K562 (cell line): ENCODE measurements around the gene PXMP2. TPM values are rescaled to one million over a fixed set of nuclear protein-coding genes. Genes with fewer than 3 reads are reported as not detected.

Source experiments
- ATAC-seq: fragments of 200-7000 bp; cut with Tn5 transposase; 3 replicates; pipeline ENCODE4 v1.9.1; 2020; ENCODE audit warnings: moderate library complexity
- BruUV-seq: library from RNA; stranded (reverse); fragments of 400-500 nt; replicated peaks from 2 replicates; lab custom pipeline; 2021; lab: Mats Ljungman, UMichigan
- CTCF ChIA-PET: fragments of 300-600 bp; formaldehyde crosslinking; extraction: SDS; loops from one replicate; lab custom pipeline; 2021; ENCODE audit warnings: low intra/inter-chr PET ratio; lab: Yijun Ruan, JAX
- POLR2A ChIA-PET: fragments of 300-600, 350-650 bp; sonication (Branson Sonifier 250); formaldehyde crosslinking; extraction: SDS; loops from one replicate; lab custom pipeline; 2021; ENCODE audit warnings: antibody characterized with exemption, inconsistent platforms; lab: Yijun Ruan, JAX
- DNase-seq, 4 experiments: peaks; one replicate each; pipeline versions ENCODE4 v3.0.0 to v3.0.0-alpha.2; 2011 to 2018; ENCODE audit warnings: low spot score in 3 of 4, mixed read lengths in 3 of 4; ENCODE audit errors: extremely low read depth in 1 of 4
- FAIRE-seq: peaks from 2 replicates; lab custom pipeline; 2011; peaks lifted over from hg19 to GRCh38; lab: Jason Lieb, UNC
- H2AFZ ChIP-seq: 2 replicates; pipeline ENCODE4 v1.6.0; 2011; ENCODE audit warnings: low read depth, low read length, control low read depth, inconsistent platforms
- H3K27ac ChIP-seq: fragments of 200-600 bp; 3 replicates; pipeline ENCODE4 v1.8.0; 2011; ENCODE audit warnings: low read depth, mild to moderate bottlenecking, control low read depth, inconsistent platforms, low read length, moderate library complexity, mixed read lengths; ENCODE audit errors: extremely low read depth
- H3K27me3 ChIP-seq, 2 experiments: fragments of 300-600 bp in 1 of 2; 2 replicates in 1 of 2; 3 replicates in 1 of 2; pipeline versions ENCODE4 v1.6.0 to v1.8.0; 2011; ENCODE audit warnings: inconsistent platforms in 2 of 2, low read length in 2 of 2, mild to moderate bottlenecking in 1 of 2, mixed read lengths in 1 of 2, moderate library complexity in 1 of 2; ENCODE audit not compliant: control insufficient read depth in 2 of 2, insufficient read depth in 2 of 2
- H3K36me3 ChIP-seq: fragments of 300-600 bp; 3 replicates; pipeline ENCODE4 v1.8.0; 2011; ENCODE audit warnings: mild to moderate bottlenecking, low read length, inconsistent platforms; ENCODE audit not compliant: control insufficient read depth, insufficient read depth
- H3K4me1 ChIP-seq, 2 experiments: fragments of 200-600 bp in 1 of 2; replicated peaks in 1 of 2; 2 replicates in 1 of 2; 3 replicates in 1 of 2; pipeline versions ENCODE4 v1.5.1 to v1.8.0; 2011; ENCODE audit warnings: inconsistent platforms in 2 of 2, low read length in 2 of 2, mild to moderate bottlenecking in 1 of 2, mixed read lengths in 1 of 2, moderate library complexity in 1 of 2; ENCODE audit not compliant: control insufficient read depth in 2 of 2, insufficient read depth in 2 of 2
- H3K4me2 ChIP-seq: 2 replicates; pipeline ENCODE4 v1.6.1; 2011; ENCODE audit warnings: low read length, control low read depth, inconsistent platforms, mixed read lengths; ENCODE audit not compliant: insufficient read depth
- H3K4me3 ChIP-seq: fragments of 200-600 bp; sonication (generic), shearing (Covaris generic); 2 replicates; pipeline ENCODE4 v1.5.1; 2016; ENCODE audit warnings: control low read depth, inconsistent platforms
- H3K79me2 ChIP-seq: fragments of 200-600 bp; 3 replicates; pipeline ENCODE4 v1.8.0; 2011; ENCODE audit warnings: low read length, inconsistent platforms; ENCODE audit not compliant: control insufficient read depth, insufficient read depth
- H3K9ac ChIP-seq, 2 experiments: 2 replicates each; pipeline versions ENCODE4 v1.6.0 to v1.6.1; 2011; ENCODE audit warnings: low read depth in 2 of 2, low read length in 2 of 2, control low read depth in 1 of 2, inconsistent platforms in 1 of 2, mild to moderate bottlenecking in 1 of 2, mixed read lengths in 1 of 2; ENCODE audit not compliant: insufficient read depth in 1 of 2
- H3K9me1 ChIP-seq: one replicate; pipeline ENCODE4 v1.6.0; 2011; ENCODE audit warnings: inconsistent platforms, mild to moderate bottlenecking, low read length, moderate library complexity; ENCODE audit not compliant: control insufficient read depth, insufficient read depth
- H3K9me3 ChIP-seq: replicated peaks from 2 replicates; pipeline ENCODE4 v1.5.1; 2011; ENCODE audit warnings: low read depth, low read length, inconsistent platforms; ENCODE audit not compliant: control insufficient read depth, insufficient read depth
- H4K20me1 ChIP-seq: replicated peaks from 2 replicates; pipeline ENCODE4 v1.6.1; 2011; ENCODE audit warnings: low read length, inconsistent platforms, mixed read lengths; ENCODE audit not compliant: control insufficient read depth, insufficient read depth
- ADNP ChIP-seq: fragments of 200-800 bp; sonication (Bioruptor generic); IDR thresholded peaks from 2 replicates; pipeline ENCODE4 v1.6.1; 2016; ENCODE audit warnings: missing genetic modification characterization, missing compliant biosample characterization
- MYC ChIP-seq, 2 experiments: fragments of 250-450 bp in 1 of 2; sonication (Bioruptor Pico) in 1 of 2; IDR thresholded peaks; 2 replicates each; pipeline versions ENCODE4 v1.5.1 to v1.6.1; 2012 to 2021; ENCODE audit warnings: low read depth in 2 of 2, borderline replicate concordance in 1 of 2, improper control_type of control experiment in 1 of 2, low read length in 1 of 2, mild to moderate bottlenecking in 1 of 2, moderate library complexity in 1 of 2
- NCOA1 ChIP-seq: fragments of 450-650 bp; IDR thresholded peaks from 2 replicates; pipeline ENCODE4 v1.6.1; 2016; ENCODE audit warnings: low read depth
- POLR2G ChIP-seq: fragments of 200-400 bp; formaldehyde crosslinking; IDR thresholded peaks from 2 replicates; pipeline ENCODE4 v1.6.1; 2017; ENCODE audit warnings: low read depth, mild to moderate bottlenecking, antibody characterized with exemption, low read length, moderate library complexity
- TFAP4 ChIP-seq: sonication (generic); formaldehyde crosslinking; IDR thresholded peaks from 2 replicates; pipeline ENCODE4 v1.8.0; 2022; ENCODE audit warnings: missing genetic modification reagents, mild to moderate bottlenecking, moderate library complexity, borderline replicate concordance
- ZBTB9 ChIP-seq: fragments of 450-650 bp; formaldehyde crosslinking; IDR thresholded peaks from 2 replicates; pipeline ENCODE4 v1.4.0; 2020; ENCODE audit warnings: mild to moderate bottlenecking, moderate library complexity
- WGBS: fragments of 100-300 bp; shearing (Covaris generic); methylation state at CpG from one replicate; pipeline ENCODE4 v1.1.6; 2016; ENCODE audit warnings: low coverage, mixed read lengths; ENCODE audit not compliant: insufficient coverage; ENCODE audit errors: missing lambda C conversion rate; 5-methylcytosine and 5-hydroxymethylcytosine counted together
- in situ Hi-C: fragments of 300-500 bp; cut with MboI; formaldehyde crosslinking; loops from 4 replicates; pipeline ENCODE4 v1.15.0; 2018; ENCODE audit warnings: inconsistent platforms, mixed read lengths
- intact Hi-C: fragments of 100-400 bp; cut with micrococcal nuclease; formaldehyde crosslinking; loops from 2 replicates; pipeline ENCODE4 v1.14.2; 2022
- polyA plus RNA-seq, 8 experiments: library from polyadenylated mRNA; depleted of rRNA in 4 of 8; stranded (reverse) in 5 of 8; unstranded in 3 of 8; fragments of >200 nt; fragmentation: Nextera tagmentation in 2 of 8; fragmentation: Illumina TruSeq in 1 of 8; extraction: Ambion mirVana in 2 of 8; extraction: Trizol in 1 of 8; gene quantifications; 2 replicates each; pipeline versions ENCODE4 v1.2.1 to v1.2.3, GENCODE V29; 2011 to 2014; ENCODE audit warnings: inconsistent platforms in 1 of 8, missing spikeins in 1 of 8
- total RNA-seq, 7 experiments: library from RNA; depleted of rRNA in 6 of 7; stranded (reverse); fragments of >200 nt in 6 of 7; fragmentation: Illumina TruSeq in 2 of 7; extraction: Trizol in 2 of 7; gene quantifications; 2 replicates each; pipeline versions ENCODE4 v1.2.1 to v1.2.3, GENCODE V29; 2011 to 2021; ENCODE audit warnings: low replicate concordance in 1 of 7

PXMP2 gene
- total and polyA plus RNA-seq, 9 of the 15 experiments (the other 6 are each of a cell fraction or from before 2014, with no cell fraction given), result 3.0 to 66.1 (median 44.7) TPM

GRCh38 chr12:132659146-132659545, 28.2 kb upstream of the PXMP2 start:
- BruUV-seq, result no TSS peak
- Histone ChIP-seq H4K20me1 (no peaks in the 10 kb centered on the region; the same call in 1 of the 2 replicates), H3K79me2 (no peaks in the 10 kb centered on the region), H3K4me1 (no peaks in the 10 kb centered on the region), H3K9ac (no peak overlapping the region), H3K4me3 (no peak overlapping the region), H2AFZ (no peak overlapping the region), H3K27me3 (no peaks in the 10 kb centered on the region), H3K4me2 (no peak overlapping the region), H3K9me1 (no peaks in the 10 kb centered on the region), H3K9me3 (no peaks in the 10 kb centered on the region), H3K36me3 (peaks cover 99% of the 10 kb centered on the region), H3K27ac (no peak overlapping the region)
- FAIRE-seq, result no peak
- POLR2A ChIA-PET, result interaction anchor here (0.7 to 0.9 kb wide), 3 partner anchors 9 to 21 kb away, joined by 3 to 4 read pairs (median 3); no protein-coding TSS in a partner anchor
- DNase-seq, result no peak
- WGBS, result 97% methylated on average over 13 of the region's 16 CpGs
- CTCF ChIA-PET, result no interaction called here
- TF ChIP-seq MYC (IDR thresholded peaks at IDR 0.05; ENCODE audit: low read depth, low read length) (no peak), MYC (CRISPR knock-in tag; IDR thresholded peaks at IDR 0.05; ENCODE audit: borderline replicate concordance, low read depth) (no peak), POLR2G (0 out of 2 replicates have a peak, but pooled peaks have one; percentile 29)
- in situ Hi-C loops (no loop called here), intact Hi-C loops (no loop called here)
- ATAC-seq, result no peak

GRCh38 chr12:132660052-132660451, 27.3 kb upstream of the PXMP2 start:
- intact Hi-C loops, result no loop called here
- FAIRE-seq, result no peak
- no peak for ATAC-seq
- in situ Hi-C loops, result no loop called here
- Histone ChIP-seq H3K4me2 (no peak overlapping the region), H3K27me3 (no peaks in the 10 kb centered on the region), H3K9me3 (no peaks in the 10 kb centered on the region), H3K27ac (no peak overlapping the region), H3K4me3 (no peak overlapping the region), H3K4me1 (no peaks in the 10 kb centered on the region), H4K20me1 (peaks cover 2% of the 10 kb centered on the region; the same call in 1 of the 2 replicates), H3K9me1 (no peaks in the 10 kb centered on the region), H3K79me2 (no peaks in the 10 kb centered on the region), H3K36me3 (peaks cover 99% of the 10 kb centered on the region), H3K9ac (peak overlapping the region in 1 of 2 experiments; percentile 61; a peak in 1 of 4 replicates), H2AFZ (no peak overlapping the region)
- no peak for DNase-seq
- ChIA-PET POLR2A (interaction anchor here (0.9 kb wide), 1 partner anchor 8 kb away, joined by 3 read pairs; no protein-coding TSS in a partner anchor), CTCF (no interaction called here)
- BruUV-seq, result no TSS peak
- no peak for TF ChIP-seq ADNP (tag)
- TF ChIP-seq ZBTB9 (CRISPR knock-in tag), result no peak
- no peak for TF ChIP-seq TFAP4 (CRISPR knock-in tag)
- no peak for TF ChIP-seq NCOA1
- WGBS, result 93% methylated on average over 5 of the region's 5 CpGs
